Stimulated activated CD8-positive, alpha-beta memory T cell treated with anti-CD3 and anti-CD28 coated beads, Interleukin-4, amount 100 ng/mL, for 4 hours (primary cell): ENCODE measurements around the gene UBXN6.

Source experiments
- DNase-seq, 2 donors: peaks; one replicate each; pipeline ENCODE4 v3.0.0-alpha.2; 2020; ENCODE audit warnings: low read depth in 2 of 2, low spot score in 1 of 2

The UBXN6 gene, protein sequence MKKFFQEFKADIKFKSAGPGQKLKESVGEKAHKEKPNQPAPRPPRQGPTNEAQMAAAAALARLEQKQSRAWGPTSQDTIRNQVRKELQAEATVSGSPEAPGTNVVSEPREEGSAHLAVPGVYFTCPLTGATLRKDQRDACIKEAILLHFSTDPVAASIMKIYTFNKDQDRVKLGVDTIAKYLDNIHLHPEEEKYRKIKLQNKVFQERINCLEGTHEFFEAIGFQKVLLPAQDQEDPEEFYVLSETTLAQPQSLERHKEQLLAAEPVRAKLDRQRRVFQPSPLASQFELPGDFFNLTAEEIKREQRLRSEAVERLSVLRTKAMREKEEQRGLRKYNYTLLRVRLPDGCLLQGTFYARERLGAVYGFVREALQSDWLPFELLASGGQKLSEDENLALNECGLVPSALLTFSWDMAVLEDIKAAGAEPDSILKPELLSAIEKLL

DNA sequence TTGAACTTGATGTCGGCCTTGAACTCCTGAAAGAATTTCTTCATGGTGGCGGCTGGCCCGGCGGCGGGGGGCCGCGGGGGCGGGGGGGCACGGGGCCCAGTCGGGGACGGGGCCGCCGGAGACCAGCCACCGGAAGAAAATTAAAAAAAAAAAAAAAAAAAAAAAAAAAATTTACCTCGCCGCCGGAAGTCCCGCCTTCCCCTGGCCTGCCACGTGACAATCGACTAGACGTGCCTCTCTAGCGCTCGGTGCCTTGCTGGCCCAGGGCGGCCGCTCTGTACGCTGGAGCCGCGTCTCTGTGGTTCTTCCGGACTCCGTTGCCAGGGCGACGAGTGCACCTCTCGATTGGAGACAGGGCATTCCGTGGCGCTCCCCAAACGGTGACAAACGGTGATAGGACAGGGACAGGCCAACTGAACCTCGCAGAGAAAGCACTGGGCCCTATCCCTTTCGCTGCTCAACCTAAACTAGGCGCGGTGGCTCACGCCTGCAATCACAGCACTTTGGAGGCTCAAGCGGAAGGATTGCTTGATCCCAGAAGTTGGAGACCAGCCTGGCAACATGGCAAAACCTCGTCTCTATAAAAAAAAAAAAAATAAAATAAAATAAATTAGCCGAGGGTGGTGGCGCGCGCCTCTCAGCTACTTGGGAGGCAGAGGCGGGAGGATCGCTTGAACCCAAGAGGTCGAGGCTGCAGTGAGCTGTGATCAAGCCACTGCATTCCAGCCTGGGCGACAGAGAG is at the start of gene UBXN6:
UBXN6 (minus strand) TSS at position 141 of the 742 bp plus-strand sequence; CDS start at position 44, 97 bp downstream.
- peak; percentile 90 to 95 for DNase-seq

DNA sequence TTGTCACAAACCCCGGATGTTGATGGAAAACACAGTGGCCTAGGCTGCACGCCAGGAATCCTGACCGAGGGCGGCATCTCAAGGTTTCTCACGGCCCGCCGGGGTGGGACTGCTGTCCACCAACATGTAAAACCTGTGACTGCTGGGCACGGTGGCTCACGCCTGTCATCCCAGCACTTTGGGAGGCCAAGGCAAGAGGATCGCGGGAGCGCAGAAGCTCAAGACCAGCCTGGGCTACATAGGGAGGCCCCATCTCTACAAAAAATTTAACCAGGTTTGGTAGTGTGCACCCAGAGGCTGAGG is 49.5 kb upstream of the UBXN6 start:
- DNase-seq = no peak

DNA sequence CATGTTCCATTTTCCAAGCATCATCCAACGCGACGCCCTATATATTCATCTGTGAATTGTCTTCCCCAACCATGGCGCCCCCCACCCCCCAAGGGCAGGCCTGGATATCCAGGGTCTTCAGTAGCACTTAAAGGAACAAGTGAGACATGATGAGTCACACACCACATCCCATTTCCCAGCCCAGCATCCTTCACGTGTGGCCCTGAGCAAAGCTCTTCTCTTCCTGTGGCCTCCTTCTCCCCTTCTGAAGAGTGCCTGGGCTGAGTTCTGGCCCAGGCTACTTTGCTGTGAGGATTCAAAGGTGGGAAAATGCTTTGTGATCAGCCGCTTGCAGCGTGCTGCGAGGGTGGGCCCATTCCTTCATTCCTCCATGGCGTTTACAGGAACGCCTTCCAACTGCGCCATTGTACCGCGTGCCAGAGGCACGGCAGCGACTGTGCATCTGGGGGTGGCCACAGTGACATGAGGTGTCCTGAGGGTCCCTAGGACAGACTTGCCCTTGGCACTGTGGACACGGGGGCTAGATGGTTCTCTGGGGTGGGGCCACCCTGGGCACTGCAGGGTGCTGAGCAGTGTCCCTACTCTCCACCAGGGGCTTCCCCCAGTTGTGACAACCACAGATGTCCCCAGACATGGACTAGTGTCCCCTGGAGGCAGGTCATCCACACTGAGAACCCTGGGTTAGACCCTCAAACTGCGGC is 49.0 kb upstream of the UBXN6 start:
- no peak for DNase-seq

DNA sequence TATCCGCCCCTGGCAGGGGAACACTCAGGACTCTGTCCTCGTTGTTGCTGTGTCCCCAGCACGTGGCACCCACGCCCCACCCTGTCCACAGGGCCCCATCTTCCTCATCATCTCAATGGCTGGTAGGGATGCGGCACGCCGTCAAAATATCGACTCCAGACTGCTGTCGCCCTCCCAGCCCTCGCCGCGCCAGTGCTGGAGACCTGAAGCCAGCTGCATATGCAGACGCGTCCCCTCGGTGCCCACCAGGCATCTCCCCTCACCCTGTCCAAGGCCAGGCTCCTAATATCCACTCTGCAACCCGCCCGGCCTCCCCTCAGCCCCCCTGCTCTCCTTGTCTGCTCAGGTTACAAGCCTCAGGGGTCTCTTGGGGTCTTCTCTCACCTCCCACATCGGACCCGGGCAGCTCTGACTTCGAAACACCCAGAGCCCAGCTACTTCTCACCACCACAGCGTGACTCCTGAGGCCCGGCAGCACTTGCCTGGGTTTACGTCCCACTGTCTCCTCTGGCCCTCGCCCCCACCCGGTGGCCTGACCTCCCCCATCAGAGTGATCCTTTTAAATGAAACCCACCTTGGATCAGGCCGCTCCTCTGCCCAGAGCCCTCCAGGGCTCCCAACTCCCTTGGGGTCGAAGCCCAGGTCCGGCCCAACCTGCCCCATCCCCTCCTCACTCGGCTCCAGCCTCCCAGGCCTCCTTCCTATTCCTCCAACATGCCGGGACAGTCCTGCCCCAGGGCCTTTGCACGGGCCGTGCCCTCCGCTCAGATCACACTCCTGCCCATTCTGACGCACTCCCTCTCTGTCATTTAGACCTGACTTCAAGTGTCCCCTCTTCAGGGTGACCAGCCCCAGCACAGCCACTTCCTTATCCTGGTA is 48.2 kb upstream of the UBXN6 start:
- DNase-seq = no peak

DNA sequence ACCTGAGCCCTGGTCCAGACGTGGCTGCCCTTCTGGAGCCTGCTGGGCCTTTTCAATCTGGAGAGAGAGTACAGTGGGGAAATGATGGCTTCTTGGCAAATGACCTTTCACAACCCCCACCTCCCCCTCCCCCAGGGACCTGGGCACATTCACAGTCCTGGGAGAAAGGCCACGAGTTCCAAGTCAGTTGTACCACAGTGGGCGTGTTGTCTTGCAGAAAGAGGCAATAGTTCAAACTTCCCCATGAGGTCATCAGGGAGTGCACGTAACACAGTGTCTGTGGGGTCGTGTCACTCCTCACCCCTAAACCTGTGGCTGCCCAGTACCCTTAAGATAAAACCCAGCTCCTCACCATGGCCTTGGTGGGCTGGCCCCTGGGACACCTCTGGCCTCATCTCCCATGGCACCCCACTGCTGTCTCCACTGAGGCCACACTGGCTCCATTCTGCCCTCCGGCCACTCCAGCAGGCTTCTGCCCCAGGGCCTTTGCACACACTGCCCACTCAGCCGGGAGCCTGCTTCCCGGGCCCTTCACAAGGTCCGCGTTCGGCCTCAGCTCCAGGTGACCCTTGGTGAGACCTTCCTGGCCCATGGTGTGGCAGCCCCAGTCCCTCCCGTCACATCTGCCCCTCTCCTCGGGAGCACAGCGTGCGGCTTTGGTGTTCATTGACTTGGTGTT is 47.4 kb upstream of the UBXN6 start:
- no peak for DNase-seq

DNA sequence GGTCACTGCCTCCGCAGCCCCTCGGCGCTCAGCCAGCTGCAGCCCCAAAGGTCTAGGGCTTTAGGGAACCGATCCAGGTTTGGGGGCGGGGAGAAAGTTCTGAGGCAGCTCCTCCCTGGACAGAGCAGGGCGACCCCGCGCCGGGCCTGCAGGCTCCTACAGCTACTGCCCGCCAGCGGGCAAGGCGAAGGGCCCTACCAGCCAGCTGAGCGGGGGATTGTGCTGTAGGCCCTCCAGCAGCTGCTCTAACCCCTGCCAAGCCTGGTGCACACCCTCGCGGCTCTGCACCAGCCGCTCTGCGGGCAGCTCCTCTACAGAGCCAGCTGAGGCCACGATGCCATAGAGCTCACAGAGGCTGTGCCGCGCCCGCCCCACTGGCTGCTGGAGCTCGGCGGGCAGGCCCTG is 46.7 kb upstream of the UBXN6 start:
- DNase-seq = no peak

DNA sequence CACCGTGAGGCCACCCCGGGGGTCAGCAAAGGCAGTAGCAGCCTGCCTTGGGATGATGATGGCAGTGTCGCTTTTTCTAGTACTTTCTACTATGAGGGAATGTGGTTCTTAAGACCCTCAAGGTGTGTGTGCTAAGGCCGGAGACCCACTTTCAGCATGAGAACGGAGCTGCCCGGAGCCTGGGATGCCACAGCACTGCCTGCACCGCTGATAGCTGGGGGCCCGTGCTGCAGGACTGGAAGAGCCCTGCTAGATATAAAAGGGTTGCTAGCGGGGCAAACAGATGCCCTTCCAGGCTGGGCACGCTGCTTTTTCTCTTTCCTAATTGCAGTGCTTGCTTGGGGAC is 46.2 kb upstream of the UBXN6 start:
- DNase-seq = no peak

DNA sequence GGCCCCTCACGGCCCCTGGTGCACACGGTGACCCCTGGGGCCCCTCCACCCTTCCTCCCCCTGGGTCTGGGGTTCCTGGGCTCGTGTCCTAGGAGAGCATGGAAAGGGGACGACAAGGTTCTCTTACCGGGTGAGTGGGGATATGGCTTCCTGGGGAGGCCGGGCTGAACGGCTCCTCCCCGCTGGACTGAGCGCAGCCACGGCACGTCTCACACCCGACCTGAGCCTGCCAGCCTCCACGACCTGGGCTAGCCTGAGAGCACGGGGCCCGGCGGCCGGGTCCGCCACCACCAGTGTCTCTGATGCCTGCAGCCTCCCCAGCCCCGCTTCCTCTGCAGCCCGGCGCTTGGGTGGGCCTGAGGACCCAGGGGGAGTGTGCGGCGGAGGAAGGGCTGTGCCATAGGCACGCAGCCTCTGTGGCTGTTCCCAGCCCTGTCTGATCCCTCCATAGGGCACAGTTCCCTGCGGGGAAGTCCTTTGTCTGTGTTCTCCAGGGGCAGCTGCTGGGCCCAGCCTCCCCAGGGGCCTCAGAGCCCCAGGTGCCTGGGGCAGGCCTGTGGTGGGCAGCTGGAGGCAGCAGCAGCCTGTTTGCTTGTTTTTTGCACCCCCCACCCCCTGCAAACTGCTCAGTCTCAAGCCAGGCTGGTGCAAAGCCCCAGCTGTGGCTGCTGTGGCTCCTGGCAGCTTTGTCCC is 45.7 kb upstream of the UBXN6 start:
- DNase-seq = no peak

DNA sequence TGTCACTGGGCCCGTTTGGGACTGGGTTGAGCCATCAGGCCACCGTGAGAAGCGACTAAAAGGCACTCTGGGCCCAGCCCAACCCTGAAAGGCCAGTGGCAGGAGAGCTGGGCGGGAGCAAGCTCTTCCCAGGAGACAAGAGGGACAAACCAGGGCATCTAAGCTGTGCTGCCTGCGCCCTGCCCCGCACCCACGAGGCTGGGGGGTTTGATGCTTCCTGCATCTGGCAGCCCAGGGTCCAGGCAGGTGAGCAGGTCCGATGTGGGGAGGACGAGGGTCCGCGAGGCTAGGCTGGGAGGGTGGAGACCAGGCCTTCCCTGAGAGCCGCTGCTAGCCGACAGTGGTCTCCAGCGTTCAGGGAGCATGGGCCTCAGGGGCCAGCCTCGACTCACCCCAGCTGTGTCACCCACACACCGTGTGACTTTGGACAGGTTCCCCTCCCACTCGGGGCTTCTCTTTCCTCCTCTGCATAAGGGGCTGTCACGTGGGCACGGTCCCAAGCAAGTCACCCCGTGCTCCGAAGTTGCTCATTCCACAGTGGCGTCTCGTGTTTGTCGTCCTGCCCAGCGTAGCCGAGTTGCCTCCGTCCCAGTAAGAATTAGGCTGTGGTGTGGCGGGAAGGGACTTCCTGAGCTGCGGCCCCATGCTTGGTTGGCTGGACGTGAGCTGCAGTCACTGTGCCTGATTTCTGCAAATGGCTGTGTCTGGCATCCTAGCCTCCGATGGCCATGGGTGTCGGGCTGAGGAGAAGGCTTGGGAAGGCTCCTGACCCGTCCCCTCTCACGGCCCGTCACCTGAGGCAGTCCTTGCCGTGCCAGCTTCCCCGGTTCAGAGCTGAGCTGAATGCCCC is 44.9 kb upstream of the UBXN6 start:
- no peak for DNase-seq

DNA sequence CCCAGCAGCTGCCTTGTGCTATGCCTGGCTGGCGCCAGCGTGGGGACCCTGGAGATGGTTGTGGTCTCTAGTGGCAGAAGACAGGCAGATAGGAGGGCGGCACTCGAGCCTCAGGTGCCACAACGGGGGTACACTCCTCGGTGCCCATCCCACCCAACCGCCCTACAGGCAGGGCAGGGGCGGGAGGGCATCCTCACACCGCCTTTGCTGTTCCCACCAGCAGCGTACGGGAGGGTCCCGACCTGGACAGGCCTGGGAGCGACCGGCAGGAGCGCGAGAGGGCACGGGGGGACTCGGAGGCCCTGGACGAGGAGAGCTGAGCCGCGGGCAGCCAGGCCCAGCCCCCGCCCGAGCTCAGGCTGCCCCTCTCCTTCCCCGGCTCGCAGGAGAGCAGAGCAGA is 44.1 kb upstream of the UBXN6 start:
- DNase-seq = no peak

DNA sequence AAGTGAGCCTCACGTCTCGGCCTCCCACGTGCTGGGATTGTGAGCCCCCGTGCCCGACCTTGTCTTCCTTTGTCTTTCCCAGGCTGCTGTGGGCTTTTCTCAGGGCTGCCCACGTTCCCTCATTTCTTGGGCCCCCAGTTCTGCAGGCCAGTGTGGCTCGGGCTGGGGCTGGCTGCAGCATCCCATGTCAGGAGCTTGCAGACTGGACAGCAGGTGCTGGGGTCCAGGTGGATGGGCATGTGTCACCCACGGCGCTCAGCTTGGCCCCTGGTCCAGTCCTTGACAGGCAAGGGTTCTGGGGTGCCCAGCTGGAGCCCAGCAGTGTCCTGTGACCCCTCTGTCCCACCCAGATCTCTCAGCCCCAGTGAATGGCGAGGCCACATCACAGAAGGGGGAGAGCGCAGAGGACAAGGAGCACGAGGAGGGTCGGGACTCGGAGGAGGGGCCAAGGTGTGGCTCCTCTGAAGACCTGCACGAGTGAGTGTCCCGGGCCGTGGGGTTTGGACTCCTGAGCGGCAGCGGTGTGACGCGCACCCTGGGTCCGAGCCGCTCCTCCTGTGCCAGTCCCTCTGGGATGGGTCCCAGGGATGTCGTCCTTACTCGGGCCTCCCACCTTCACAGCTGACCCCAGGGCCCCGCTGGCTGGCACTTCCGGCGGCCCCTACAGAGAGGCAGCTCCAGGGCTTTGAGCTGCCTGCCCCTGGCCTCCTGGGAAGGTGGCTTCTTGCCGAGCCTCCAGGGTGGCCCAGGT is 43.4 kb upstream of the UBXN6 start:
- DNase-seq = no peak

DNA sequence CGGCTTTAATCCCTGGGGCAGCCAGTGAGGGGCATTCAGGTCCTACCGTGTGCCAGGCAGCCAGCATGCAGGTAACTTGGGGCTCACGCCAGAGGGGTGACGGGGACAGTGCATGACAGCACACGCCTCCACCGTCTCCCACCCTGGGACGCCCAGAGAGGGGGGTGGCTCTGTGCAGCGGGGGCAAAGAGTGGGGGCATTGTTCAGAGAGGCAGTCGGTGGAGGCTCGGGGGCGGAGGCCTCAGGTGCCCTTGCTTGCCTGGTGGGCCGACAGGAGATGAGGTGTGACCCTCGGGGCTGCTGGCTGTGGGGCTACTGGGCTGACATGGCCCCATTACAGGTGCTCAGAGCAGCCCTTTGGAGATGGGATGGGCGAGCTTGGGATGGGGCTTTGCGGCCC is 42.3 kb upstream of the UBXN6 start:
- no peak for DNase-seq

DNA sequence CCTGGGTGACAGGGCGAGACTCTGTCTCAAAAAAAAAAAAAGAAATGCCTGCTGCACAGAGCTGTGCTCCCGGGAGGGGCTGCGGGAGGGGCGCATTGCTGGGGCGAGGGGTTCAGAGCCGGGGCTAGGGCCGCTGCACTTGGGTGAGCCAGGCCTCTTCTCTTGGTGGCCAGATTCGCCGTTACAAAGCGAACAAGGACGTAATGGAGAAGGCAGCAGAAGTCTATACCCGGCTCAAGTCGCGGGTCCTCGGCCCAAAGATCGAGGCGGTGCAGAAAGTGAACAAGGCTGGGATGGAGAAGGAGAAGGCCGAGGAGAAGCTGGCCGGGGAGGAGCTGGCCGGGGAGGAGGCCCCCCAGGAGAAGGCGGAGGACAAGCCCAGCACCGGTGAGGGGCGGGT is 41.7 kb upstream of the UBXN6 start:
- DNase-seq = no peak

DNA sequence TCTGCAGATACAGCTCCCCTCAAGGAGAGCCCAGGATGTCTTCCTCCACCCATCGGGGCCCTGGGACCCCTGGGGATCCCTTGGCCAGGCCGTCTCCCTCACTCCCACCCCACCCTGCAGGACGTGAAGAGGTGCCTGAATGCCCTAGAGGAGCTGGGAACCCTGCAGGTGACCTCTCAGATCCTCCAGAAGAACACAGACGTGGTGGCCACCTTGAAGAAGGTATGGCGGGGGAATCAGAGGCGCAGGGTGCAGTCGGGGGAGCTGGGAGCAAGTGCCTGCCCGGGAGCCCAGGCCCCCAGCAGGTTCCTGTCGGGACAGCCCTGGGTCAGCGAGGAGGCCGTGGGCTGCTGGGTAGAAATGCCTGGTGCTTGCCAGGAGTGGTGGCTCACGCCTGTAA is 41.1 kb upstream of the UBXN6 start:
- DNase-seq = no peak

DNA sequence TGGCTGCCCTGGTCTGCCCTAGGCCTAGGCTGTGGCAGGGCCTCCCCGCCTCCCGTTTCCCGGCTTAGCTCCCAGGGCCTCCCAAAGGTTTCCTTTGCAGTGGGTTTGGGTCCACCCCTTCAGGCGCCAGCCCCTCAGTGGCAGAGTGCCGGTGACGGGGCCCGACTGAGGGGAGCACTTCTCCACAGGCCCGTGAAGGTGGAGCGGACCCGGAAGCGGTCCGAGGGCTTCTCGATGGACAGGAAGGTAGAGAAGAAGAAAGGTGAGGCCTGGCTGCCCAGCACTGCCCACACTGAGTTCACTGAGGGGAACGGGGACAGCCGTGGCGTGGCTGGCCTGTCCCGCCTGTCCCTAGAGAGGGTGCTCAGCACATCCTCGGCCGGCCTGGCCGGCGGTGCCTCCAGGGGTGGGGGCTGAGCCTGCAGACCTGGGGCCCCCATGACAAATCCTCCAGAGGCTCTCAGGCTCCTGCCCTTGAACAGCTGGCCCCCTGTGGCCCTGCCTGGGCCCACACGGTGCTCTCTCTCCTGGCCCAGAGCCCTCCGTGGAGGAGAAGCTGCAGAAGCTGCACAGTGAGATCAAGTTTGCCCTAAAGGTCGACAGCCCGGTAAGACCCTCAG is 40.3 kb upstream of the UBXN6 start:
- no peak for DNase-seq

DNA sequence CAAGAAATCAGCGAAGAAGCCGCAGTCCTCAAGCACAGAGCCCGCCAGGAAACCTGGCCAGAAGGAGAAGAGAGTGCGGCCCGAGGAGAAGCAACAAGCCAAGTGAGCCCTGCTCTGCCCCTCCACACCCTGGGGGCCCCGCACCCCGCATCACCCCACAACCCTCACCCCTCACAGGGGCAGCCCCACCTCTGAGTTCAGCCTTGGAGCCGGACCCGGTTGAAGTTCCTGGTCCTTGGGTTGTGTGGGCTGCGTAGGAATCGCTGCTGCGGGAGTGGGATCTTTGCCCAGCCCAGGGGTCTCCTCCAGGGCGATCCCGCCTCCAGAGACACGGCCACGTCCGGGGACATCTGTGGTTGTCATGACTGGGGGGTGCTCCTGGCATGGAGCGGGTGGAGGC is 38.7 kb upstream of the UBXN6 start:
- DNase-seq = no peak

DNA sequence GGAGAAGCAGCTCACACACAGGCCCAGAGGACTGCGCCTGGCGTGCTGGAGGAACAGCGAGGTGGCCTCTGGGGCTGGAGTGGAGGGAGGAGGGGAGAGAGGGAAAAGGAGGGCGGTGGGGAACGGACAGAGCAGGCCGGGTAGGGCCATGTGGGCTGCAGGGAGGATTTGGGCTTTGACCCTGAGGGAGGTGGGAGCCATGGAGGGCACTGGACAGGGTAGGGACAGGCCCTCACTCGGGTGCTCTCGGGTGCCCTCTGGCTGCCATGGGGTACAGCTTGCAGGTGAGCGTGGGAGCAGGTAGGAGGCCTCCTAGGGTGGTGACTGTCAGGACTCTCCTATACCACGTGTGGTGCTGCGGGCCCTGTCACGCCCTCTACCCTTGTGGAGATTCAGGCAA is 37.9 kb upstream of the UBXN6 start:
- no peak for DNase-seq

DNA sequence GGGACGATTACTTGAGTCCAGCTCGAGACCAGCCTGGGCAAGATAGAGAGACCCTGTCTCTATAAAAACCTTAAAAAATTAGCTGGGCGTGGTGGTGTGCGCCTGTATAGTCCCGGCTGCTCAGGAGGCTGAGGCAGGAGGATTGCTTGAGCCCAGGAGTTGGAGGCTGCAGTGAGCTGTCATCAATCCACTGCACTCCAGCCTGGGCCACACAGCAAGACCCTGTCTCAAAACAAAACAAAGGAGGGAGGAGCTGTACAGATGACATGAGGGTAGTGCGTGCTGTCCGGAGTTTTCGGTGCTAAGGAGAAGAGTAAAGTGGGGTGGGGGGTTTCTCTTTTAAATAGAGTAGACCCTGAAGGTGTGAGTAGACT is 37.1 kb upstream of the UBXN6 start:
- no peak for DNase-seq
